ENCODE data around the gene TNRC6A. TPM values are rescaled to one million over a fixed set of nuclear protein-coding genes. Genes with fewer than 3 reads are reported as not detected.

The TNRC6A gene
- total and polyA plus RNA-seq, 2 of the 13 experiments (the other 11 are each of a cell fraction or from before 2014, with no cell fraction given), result 30.9 to 43.6 TPM

DNA sequence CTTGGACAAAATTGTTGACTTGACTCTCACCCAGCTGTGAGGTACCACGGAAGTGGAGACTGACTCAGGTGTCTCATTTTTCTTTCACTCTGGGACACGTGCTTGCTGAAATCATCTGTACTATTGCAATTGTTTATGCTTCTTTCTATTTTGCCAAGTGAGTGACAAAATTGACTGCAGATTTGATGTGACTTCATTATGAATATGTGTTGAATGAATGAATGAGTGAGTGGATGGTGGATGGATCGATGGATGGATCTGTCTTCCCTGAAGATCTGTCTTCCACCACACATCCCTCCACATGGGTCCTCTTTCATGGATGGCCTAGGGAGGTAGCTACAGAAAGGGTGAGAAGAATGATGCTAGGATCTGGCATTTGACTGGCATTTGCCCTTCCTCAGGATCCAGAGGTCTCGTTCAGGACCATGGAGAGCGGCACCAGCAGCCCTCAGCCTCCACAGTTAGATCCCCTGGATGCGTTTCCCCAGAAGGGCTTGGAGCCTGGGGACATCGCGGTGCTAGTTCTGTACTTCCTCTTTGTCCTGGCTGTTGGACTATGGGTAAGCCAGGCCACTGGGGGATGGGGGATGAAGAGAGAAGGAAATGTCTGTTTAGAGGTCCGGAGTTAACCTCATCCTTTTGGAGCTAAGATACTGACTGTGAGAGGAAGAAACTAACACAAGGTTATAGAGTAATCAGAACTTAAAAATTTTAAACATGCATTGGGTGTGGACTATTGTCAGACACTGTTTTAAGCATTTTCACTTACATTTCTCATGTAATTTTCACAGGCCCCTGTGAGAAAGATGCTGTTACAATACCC is 129.0 kb downstream of the TNRC6A start (continued):
- TF ChIP-seq U2AF1 (optimal IDR thresholded peaks at IDR 0.05; ENCODE audit: low read depth, low read length), result no peak
- peak; percentile 74; the same call in 1 of the 2 replicates for TF ChIP-seq ZNF329 (CRISPR knock-in tag; IDR thresholded peaks at IDR 0.05; ENCODE audit: low read depth)
- no peak for TF ChIP-seq DMAP1 (CRISPR knock-in tag; IDR thresholded peaks at IDR 0.05)
- peak; percentile 82; the same call in 1 of the 2 replicates for TF ChIP-seq KAT8 (CRISPR knock-in tag; IDR thresholded peaks at IDR 0.05)
- no peak for TF ChIP-seq ZNF292 (CRISPR knock-in tag; IDR thresholded peaks at IDR 0.05; ENCODE audit: borderline replicate concordance, low read depth)
- TF ChIP-seq ATM (IDR thresholded peaks at IDR 0.05; ENCODE audit: borderline replicate concordance), result no peak
- no peak for TF ChIP-seq CCAR2 (optimal IDR thresholded peaks at IDR 0.05; ENCODE audit: low read depth, low read length)
- TF ChIP-seq, protein P1, sequence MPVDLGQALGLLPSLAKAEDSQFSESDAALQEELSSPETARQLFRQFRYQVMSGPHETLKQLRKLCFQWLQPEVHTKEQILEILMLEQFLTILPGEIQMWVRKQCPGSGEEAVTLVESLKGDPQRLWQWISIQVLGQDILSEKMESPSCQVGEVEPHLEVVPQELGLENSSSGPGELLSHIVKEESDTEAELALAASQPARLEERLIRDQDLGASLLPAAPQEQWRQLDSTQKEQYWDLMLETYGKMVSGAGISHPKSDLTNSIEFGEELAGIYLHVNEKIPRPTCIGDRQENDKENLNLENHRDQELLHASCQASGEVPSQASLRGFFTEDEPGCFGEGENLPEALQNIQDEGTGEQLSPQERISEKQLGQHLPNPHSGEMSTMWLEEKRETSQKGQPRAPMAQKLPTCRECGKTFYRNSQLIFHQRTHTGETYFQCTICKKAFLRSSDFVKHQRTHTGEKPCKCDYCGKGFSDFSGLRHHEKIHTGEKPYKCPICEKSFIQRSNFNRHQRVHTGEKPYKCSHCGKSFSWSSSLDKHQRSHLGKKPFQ (CRISPR knock-in tag; IDR thresholded peaks at IDR 0.05; ENCODE audit: insufficient replicate concordance), result peak; percentile 89
- TF ChIP-seq NFIC (IDR thresholded peaks at IDR 0.05; ENCODE audit: low read length), result no peak
- TF ChIP-seq PCBP1 (IDR thresholded peaks at IDR 0.05; ENCODE audit: borderline replicate concordance, low read depth, low read length), result no peak
- no peak for TF ChIP-seq REXO4 (CRISPR knock-in tag; IDR thresholded peaks at IDR 0.05; ENCODE audit: borderline replicate concordance)
- TF ChIP-seq, protein P2, sequence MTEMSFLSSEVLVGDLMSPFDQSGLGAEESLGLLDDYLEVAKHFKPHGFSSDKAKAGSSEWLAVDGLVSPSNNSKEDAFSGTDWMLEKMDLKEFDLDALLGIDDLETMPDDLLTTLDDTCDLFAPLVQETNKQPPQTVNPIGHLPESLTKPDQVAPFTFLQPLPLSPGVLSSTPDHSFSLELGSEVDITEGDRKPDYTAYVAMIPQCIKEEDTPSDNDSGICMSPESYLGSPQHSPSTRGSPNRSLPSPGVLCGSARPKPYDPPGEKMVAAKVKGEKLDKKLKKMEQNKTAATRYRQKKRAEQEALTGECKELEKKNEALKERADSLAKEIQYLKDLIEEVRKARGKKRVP (CRISPR knock-in tag; IDR thresholded peaks at IDR 0.05), result peak in 1 of 2 experiments; percentile 35; a peak in 1 of 4 replicates
- TF ChIP-seq, protein P3, sequence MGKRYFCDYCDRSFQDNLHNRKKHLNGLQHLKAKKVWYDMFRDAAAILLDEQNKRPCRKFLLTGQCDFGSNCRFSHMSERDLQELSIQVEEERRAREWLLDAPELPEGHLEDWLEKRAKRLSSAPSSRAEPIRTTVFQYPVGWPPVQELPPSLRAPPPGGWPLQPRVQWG (CRISPR knock-in tag; IDR thresholded peaks at IDR 0.05; ENCODE audit: borderline replicate concordance, low read depth), result no peak
- TF ChIP-seq, protein P4, sequence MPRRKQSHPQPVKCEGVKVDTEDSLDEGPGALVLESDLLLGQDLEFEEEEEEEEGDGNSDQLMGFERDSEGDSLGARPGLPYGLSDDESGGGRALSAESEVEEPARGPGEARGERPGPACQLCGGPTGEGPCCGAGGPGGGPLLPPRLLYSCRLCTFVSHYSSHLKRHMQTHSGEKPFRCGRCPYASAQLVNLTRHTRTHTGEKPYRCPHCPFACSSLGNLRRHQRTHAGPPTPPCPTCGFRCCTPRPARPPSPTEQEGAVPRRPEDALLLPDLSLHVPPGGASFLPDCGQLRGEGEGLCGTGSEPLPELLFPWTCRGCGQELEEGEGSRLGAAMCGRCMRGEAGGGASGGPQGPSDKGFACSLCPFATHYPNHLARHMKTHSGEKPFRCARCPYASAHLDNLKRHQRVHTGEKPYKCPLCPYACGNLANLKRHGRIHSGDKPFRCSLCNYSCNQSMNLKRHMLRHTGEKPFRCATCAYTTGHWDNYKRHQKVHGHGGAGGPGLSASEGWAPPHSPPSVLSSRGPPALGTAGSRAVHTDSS (CRISPR knock-in tag; conservative IDR thresholded peaks at IDR 0.05), result no peak
- no peak for TF ChIP-seq ARNT (IDR thresholded peaks at IDR 0.05)
- no peak for TF ChIP-seq PTBP1 (IDR thresholded peaks at IDR 0.05; ENCODE audit: low read depth, low read length, poor library complexity, severe bottlenecking)
- TF ChIP-seq, protein P5, sequence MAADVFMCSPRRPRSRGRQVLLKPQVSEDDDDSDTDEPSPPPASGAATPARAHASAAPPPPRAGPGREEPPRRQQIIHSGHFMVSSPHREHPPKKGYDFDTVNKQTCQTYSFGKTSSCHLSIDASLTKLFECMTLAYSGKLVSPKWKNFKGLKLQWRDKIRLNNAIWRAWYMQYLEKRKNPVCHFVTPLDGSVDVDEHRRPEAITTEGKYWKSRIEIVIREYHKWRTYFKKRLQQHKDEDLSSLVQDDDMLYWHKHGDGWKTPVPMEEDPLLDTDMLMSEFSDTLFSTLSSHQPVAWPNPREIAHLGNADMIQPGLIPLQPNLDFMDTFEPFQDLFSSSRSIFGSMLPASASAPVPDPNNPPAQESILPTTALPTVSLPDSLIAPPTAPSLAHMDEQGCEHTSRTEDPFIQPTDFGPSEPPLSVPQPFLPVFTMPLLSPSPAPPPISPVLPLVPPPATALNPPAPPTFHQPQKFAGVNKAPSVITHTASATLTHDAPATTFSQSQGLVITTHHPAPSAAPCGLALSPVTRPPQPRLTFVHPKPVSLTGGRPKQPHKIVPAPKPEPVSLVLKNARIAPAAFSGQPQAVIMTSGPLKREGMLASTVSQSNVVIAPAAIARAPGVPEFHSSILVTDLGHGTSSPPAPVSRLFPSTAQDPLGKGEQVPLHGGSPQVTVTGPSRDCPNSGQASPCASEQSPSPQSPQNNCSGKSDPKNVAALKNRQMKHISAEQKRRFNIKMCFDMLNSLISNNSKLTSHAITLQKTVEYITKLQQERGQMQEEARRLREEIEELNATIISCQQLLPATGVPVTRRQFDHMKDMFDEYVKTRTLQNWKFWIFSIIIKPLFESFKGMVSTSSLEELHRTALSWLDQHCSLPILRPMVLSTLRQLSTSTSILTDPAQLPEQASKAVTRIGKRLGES (CRISPR knock-in tag; IDR thresholded peaks at IDR 0.05; ENCODE audit: borderline replicate concordance), result peak; percentile 89; the same call in 1 of the 2 replicates
- TF ChIP-seq, protein P6, sequence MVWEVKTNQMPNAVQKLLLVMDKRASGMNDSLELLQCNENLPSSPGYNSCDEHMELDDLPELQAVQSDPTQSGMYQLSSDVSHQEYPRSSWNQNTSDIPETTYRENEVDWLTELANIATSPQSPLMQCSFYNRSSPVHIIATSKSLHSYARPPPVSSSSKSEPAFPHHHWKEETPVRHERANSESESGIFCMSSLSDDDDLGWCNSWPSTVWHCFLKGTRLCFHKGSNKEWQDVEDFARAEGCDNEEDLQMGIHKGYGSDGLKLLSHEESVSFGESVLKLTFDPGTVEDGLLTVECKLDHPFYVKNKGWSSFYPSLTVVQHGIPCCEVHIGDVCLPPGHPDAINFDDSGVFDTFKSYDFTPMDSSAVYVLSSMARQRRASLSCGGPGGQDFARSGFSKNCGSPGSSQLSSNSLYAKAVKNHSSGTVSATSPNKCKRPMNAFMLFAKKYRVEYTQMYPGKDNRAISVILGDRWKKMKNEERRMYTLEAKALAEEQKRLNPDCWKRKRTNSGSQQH (CRISPR knock-in tag; IDR thresholded peaks at IDR 0.05; ENCODE audit: low read depth), result peak; percentile 91
